Gastrocnemius medialis (tissue), 4 donors: ENCODE results near the gene RRP8.

ENCODE experiments used
- POLR2A ChIP-seq, 2 donors: fragments of 450-650 bp; IDR thresholded peaks; one replicate each; pipeline ENCODE4 v1.6.1; 2017; ENCODE audit warnings: antibody characterized with exemption in 2 of 2, mild to moderate bottlenecking in 2 of 2, moderate library complexity in 2 of 2
- TF ChIP-seq, protein P1 (sequence below), 5 experiments: fragments of 450-650 bp in 3 of 5; fragments of 200-600 bp in 2 of 5; sonication (generic) in 2 of 5; IDR thresholded peaks in 4 of 5; conservative IDR thresholded peaks in 1 of 5; 1 replicate in 4 of 5; 2 replicates in 1 of 5; pipeline ENCODE4 v1.5.1; 2016 to 2019; ENCODE audit warnings: antibody characterized with exemption in 5 of 5, mild to moderate bottlenecking in 3 of 5, moderate library complexity in 3 of 5

DNA sequence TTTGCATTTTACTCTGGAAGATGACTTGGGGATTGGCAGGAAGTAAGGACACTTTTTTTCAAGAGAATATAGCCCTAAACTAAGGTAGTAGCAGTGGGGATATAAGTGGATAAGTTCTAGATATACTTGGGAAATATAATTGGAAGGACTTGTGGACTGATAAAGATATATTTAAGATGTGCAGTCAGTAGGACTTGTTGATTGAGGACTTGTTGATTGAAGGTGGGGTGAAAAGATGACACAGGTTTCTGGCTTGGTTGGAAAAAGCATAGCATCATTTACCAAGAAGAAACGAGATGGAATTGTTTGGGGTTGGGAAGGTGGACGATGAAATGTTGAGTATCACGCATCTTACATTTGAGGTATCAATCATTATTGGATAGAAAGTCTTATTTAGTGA is 10.1 kb upstream of the RRP8 start:
- TF ChIP-seq, protein P1, sequence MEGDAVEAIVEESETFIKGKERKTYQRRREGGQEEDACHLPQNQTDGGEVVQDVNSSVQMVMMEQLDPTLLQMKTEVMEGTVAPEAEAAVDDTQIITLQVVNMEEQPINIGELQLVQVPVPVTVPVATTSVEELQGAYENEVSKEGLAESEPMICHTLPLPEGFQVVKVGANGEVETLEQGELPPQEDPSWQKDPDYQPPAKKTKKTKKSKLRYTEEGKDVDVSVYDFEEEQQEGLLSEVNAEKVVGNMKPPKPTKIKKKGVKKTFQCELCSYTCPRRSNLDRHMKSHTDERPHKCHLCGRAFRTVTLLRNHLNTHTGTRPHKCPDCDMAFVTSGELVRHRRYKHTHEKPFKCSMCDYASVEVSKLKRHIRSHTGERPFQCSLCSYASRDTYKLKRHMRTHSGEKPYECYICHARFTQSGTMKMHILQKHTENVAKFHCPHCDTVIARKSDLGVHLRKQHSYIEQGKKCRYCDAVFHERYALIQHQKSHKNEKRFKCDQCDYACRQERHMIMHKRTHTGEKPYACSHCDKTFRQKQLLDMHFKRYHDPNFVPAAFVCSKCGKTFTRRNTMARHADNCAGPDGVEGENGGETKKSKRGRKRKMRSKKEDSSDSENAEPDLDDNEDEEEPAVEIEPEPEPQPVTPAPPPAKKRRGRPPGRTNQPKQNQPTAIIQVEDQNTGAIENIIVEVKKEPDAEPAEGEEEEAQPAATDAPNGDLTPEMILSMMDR (IDR thresholded peaks at IDR 0.05 in 4 of 5, conservative IDR thresholded peaks at IDR 0.05 in 1 of 5), result no peak
- TF ChIP-seq POLR2A (IDR thresholded peaks at IDR 0.05), result no peak
